ENCODE data around the gene LYPD6B.

Gene LYPD6B, protein sequence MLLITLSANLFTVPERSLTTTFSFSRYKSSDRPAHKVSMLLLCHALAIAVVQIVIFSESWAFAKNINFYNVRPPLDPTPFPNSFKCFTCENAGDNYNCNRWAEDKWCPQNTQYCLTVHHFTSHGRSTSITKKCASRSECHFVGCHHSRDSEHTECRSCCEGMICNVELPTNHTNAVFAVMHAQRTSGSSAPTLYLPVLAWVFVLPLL

DNA sequence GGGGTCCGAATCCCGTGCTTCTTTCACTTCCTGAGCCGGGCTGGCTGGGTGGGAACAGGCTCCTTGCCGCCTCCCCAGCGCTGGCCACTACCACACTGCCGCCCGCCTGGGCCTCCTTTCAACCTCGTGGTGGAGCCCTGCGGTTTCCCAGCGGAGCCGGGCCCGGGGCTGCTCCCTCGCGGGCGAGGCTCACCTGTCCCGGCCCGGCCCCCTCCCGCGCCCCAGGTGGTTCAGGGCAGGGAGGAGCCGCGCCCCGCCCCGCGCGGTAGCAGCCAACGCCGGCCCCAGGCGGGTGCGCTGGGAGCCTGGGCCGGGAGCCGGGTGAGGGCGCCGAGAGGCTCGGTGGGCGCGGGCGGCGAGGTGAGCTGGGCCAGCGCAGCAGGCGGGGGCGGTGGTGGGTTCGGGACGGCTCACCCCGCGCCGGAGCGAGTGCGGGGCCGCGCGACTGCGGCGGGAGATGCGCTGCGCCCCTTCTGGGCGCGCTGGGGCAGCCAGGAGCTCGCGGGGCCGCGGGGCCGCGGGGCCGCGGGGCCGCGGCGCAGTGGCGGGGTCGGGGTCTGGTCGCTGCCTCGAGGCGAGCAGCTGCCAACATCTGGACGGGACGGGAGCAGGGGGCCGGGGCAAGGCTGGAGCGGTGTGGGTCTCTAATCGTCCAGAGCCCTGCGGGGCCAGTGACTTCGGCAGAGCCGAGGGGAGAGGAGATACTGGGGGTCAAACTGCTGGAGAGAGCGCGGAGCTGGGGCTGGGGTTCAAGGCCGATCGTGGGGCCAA lies at the start of gene LYPD6B:
Gene LYPD6B (plus strand): TSS at position 258 of the 771 bp plus-strand sequence. CDS start 92,250 bp downstream, outside the sequence.
- in situ Hi-C loops (cut with HindIII; ENCODE audit: low sequenced_read_pairs), result no loop called here

DNA sequence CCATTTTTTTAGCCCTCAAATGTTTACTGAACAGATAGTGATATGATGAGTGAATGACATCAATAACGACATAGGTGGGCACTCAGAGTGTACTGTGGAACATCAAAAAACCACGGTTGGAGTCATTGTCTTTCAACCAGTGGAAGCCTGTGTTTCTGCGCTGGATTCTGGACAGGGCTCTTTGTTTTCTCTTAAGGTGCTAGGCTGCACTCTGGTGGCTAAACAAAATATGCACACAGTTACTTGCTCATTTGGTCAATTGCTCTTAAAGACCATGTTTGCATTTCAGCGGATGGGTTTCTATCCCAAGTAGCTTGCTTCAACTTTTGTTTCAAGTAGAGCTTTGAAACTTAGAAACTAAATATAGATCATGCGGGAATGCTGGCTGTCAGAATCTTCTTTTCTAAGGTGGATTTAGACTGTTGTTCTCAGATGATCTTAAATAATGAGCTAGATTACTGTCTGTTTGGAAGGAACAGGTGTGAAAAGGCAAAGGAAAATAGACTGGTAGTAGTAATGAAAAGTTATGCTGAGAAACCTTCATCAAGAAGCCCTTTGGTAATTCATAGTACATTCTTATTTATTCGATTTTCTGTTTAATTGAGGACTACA lies 48.5 kb upstream of the LYPD6B start:
- in situ Hi-C loops (cut with HindIII; ENCODE audit: low sequenced_read_pairs), result no loop called here

DNA sequence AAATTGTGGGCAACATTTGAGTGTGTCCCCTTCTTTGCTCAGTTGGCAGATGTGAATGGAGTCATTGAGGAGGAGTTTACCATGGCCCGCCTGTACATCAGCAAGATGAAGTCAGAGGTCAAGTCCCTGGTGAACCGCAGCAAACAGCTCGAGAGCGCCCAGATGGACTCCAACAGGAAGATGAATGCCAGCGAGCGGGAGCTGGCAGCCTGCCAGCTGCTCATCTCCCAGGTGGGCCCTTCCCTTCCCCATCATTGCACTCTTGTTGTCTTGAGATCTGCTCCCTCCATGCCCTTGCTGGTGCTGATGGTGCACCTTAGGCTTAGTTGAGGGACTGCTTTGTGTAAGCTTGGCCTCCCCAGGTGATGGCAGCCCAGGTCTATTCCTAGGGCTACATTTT lies 47.5 kb upstream of the LYPD6B start:
- in situ Hi-C loops (cut with HindIII; ENCODE audit: low sequenced_read_pairs), result no loop called here

DNA sequence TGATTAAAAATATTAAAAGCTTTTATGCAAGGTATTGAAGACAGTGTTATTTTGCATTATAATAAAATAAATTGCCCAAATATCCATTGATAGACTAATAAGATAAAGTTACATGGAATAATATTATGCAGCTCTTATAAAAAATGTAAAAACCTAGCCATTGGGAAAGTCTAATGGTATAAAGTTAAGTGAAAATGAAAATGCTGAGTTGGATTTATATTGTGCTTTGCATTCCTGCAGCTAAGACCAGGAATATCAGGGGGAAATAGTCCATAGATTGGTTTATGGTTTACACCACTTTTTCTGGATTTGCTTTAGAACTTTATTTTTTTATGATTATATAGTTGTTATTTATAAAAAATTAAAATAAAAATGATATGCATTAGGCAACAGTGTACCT lies 46.1 kb upstream of the LYPD6B start:
- in situ Hi-C loops (cut with HindIII; ENCODE audit: low sequenced_read_pairs), result no loop called here

DNA sequence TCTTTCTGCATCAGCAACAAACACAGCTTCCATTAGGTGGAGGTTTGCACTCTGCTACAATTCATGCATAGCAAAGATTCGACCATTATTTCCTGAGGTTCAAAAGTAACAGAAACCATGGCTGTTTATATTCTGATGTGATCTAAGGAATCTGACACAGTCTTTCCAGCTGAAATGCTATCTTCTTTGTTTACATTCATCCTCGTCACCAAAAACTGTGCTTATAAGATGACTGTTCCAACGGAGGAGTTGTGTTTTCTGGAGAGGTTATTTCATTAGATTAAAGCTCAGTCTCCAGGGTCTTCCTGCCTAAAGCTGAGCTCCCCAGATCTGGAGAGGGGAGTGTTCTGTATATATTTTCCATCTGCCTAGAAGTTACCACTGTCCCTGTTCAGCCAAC lies 45.1 kb upstream of the LYPD6B start:
- in situ Hi-C loops (cut with HindIII; ENCODE audit: low sequenced_read_pairs), result no loop called here

DNA sequence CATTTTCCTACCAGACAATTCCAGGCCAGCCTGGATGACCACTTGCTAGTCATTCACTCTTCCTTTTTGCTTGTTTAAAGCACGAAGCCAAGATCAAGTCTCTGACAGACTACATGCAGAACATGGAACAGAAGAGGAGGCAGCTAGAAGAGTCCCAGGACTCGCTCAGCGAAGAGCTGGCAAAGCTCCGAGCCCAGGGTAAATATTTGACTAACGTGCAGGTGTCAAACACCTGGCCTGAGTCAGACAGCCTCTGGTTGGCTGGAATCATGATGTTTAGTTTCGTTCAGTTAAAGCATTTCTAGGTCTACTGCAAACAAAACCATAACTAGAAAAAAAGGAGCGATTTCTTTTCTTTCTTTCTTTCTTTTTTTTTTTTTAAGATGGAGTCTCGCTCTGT lies 44.2 kb upstream of the LYPD6B start:
- in situ Hi-C loops (cut with HindIII; ENCODE audit: low sequenced_read_pairs), result no loop called here

DNA sequence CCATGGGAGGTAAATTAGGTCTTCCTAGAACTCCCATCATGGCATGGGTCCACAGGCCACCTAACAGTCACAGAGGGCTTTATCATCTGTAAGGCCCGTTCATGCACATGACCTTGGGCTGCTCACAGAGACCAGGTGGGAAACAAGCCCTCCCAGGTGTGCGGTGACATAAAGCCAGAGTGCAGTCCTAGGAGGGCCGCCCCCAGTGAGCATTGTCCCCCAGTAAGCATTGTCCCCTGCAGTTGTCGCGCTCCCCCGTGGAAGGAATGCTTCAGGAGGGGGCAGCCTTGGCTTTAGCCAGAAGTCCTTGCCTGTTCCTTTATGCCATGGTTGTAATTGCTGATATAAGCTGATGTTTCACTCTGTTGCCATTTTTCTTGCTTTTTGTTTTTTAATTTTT lies 41.7 kb upstream of the LYPD6B start:
- in situ Hi-C loops (cut with HindIII; ENCODE audit: low sequenced_read_pairs), result no loop called here

DNA sequence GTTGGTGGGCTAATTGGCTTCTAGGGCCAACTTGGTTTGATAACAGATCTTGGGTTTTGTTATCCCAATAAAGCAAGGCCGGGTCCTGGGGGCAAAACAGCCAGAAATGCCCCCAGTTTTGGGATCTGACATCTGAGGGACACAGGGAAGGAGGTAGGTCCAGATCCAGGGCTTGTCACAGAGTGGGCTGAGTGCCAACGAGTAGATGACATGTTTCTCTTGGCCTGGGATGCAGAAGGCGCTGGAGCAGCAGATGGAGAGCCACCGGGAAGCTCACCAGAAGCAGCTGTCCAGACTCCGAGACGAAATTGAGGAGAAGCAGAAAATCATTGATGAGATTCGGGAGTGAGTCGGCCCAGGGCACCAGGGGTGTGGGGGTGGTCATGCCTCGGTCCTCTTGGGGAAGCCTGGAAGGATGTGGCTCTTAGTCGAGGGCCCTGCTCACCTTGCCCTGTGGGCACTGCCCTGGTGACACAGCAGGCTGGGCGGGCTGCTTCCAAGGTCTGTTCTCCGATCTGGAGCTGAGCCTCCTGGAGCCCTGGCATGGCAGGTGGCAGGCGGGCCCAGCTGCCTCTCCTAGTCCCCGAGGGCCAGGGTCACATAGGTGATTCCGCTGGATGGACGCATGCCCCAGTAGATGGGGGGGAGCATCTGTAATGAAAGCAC lies 40.2 kb upstream of the LYPD6B start:
- in situ Hi-C loops (cut with HindIII; ENCODE audit: low sequenced_read_pairs), result no loop called here

DNA sequence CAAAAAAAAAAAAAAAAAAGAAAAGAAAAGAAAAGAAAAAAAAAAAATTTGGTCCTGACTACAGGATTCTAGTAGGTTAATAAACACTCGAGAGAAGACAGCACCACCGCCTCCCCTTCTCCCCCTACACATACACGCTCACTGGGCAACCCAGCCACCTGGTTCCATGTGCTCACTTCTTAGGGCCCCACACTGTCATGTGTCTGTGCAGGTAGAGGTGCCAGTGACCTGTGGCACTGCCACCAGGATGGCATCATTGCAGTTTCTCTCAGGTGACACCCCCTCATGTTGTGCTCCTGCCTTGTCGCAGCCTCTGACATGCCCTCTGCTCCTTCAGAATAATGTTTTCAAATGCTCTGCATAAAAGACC lies 39.7 kb upstream of the LYPD6B start:
- in situ Hi-C loops (cut with HindIII; ENCODE audit: low sequenced_read_pairs), result no loop called here

DNA sequence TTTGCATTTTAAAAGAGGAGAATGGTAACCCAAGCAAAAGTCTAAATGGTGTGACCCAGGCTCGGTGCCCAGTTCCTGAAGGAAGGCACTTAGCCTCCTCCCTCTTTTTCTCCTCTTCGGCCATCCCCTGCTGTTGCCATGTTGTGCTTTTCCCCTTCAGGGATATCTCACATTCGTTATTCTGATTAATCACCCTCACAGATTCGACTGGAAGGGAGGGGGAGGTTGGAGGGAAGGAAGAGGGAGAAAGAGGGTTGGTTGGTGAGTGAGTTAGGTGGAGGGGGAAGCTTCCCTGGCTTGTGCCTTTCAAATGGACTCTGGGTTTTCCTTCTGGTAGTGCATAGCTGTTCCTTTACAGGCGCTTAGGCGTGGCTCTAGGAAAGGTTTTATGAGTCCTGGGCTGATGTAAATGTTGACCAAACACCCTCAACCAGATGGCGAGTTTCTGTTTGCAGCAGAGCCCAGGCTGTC lies 39.0 kb upstream of the LYPD6B start:
- in situ Hi-C loops (cut with HindIII; ENCODE audit: low sequenced_read_pairs), result no loop called here

DNA sequence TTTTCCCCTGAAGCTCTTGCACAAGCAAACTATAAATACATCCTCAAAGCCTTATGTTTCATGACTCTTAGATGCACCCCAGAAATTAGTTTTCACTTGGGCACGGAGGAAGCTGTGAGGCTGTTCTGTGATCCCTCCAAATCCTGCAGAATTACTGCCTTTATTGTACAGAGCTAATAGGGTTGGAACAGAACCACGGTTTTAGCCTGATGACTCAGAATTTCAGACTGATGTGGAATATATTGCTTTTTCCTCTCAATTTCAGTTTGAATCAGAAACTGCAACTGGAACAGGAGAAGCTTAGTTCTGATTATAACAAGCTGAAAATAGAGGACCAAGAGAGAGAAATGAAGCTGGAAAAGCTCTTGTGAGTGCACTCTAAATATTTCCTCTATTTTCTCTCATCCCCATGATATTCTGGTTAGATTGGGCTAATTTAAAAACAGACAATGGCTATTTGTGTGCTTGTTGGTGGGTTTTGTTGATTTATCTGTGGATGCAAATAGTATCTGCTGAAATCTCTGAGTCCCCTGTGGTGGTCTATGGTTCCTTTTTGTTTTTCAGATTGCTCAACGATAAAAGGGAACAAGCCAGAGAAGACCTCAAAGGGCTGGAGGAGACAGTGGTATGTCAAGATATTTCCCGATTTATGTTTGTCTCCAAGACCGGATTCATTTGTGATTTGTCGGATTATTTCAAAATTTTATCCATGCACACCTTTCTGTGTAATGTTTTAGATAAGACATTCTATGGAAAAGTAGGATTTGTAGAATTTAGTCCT lies 38.2 kb upstream of the LYPD6B start:
- in situ Hi-C loops (cut with HindIII; ENCODE audit: low sequenced_read_pairs), result loop anchor here (25.0 kb wide), 1 partner anchor 562 kb away; no protein-coding TSS in a partner anchor

DNA sequence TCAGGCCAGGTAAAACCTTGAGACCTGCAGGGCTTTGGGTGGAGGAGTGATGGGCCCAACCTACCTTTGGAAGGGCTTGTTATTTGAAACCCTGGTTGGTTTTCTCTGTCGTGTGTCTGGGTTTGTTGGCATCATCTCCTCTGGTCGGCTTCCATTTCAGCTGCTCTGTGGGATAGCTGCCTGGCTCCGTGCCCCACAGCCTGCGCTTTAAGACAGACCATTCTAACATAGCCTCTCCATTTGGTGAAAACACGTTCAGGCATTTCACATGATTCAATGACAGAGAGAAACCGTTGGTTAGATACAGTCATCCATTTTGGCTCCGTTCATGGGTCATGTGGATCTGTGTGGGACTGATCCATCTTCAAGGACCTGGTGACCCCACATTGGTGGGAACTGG lies 37.0 kb upstream of the LYPD6B start:
- in situ Hi-C loops (cut with HindIII; ENCODE audit: low sequenced_read_pairs), result loop anchor here (25.0 kb wide), 1 partner anchor 561 kb away; no protein-coding TSS in a partner anchor

DNA sequence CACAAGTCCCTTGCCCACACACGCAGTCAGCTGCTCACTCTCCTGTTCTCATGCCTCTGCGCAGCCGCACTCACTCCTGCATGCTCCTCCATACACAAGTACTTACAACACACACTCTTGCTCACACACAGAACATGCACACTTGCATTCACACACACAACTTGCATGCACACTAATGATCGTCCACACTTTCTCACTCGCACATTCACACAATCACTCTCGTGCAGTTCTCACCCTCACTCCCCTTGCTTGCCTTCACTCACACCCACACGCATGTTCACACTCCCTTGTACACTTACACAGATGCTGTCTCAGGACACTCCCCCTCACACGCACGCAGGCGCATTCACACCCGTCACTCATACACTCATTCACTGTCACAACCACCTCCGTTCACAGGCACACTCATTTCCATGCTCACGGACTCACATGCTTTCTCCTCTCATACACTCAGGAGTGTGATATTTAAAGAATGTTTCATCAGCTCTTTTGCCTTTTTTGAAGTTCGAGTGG lies 36.1 kb upstream of the LYPD6B start:
- in situ Hi-C loops (cut with HindIII; ENCODE audit: low sequenced_read_pairs), result loop anchor here (25.0 kb wide), 1 partner anchor 560 kb away; no protein-coding TSS in a partner anchor

DNA sequence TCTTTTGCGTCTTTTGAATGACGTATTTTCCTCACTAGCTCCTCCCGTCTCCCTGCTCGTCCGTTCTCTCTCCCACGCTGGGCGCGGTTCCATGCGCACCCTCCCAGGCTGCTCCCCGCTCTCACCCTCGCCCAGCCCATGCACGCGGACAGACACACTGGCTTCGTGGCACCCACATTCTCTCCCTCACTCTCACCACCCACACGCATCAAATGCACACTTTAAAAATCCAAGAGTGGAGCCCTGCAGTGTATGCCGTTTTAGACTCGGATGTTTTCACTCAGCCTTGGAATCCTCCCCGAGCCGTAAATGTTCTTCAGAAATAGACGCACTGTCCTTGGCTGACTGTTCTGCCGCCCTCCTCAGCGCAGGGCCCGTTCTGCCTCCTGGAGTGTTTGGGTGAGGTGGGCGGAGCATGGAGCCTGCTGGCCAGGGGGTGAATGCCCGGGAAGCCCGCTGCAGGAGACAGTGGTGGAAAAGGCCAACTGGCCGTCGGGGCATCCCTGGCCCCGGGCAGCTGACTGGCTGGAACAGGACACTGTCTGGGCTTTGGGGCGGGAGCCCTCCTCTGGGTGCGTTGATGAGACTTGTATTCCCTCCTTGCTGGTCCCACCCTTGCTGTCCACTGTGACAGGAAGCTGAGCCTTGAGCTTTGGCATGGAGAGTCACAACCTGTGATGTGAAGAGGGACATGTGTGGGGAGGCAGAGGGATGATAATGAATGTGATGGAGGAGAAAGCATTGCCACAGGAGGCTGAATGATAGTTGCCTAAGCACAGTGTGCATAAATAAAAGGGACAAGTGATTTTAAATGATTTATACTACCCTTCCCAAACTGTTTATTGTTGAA lies 35.4 kb upstream of the LYPD6B start:
- in situ Hi-C loops (cut with HindIII; ENCODE audit: low sequenced_read_pairs), result loop anchor here (25.0 kb wide), 1 partner anchor 559 kb away; no protein-coding TSS in a partner anchor

DNA sequence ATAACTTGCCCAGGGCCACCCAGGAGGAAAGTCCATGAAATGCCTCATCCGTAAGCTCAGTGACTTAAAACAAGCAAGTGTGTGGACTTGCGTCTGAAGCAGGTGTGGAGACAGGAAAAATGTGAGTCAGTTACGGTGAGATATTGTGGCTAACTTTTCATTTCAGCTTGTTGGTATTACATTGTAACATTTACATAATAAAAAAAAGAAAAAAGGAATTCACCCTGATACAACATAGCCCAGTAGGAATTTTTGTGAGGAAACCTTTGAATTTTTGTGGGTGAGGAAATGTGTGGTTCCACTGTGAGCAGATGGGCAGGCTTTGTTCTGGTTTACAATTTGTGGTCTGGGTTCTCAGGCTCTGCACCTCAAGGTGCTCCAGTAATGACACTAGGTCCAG lies 33.7 kb upstream of the LYPD6B start:
- in situ Hi-C loops (cut with HindIII; ENCODE audit: low sequenced_read_pairs), result loop anchor here (25.0 kb wide), 1 partner anchor 557 kb away; no protein-coding TSS in a partner anchor

DNA sequence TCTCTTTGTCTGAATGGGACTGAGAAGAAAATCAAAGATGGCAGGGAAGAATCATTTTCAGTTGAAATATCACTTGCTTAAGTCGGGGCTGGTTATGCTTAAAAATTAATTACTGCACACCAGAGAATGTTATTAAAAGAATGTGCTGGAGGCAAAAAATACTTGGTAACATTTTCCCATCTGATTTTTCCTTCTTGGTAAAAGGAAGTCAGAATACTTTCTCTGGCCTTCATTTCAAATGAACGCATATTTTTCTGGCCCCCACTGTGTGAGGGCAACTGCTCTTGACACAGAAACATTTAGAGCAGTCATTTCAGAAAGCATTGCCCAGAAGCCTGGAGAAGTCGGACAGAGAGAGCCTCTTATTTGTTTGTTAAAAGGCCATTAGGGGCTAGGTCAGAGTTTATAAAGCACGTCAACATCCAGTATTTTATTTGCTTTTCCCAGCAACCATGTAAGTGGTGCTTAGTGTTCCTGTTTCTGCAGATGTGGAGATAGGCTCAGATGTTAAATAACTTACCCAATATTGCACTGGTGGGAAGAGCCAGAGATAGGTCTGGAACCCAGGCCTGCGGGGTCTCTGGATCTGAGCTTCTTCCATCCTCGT lies 32.9 kb upstream of the LYPD6B start:
- in situ Hi-C loops (cut with HindIII; ENCODE audit: low sequenced_read_pairs), result loop anchor here (25.0 kb wide), 1 partner anchor 557 kb away; no protein-coding TSS in a partner anchor

DNA sequence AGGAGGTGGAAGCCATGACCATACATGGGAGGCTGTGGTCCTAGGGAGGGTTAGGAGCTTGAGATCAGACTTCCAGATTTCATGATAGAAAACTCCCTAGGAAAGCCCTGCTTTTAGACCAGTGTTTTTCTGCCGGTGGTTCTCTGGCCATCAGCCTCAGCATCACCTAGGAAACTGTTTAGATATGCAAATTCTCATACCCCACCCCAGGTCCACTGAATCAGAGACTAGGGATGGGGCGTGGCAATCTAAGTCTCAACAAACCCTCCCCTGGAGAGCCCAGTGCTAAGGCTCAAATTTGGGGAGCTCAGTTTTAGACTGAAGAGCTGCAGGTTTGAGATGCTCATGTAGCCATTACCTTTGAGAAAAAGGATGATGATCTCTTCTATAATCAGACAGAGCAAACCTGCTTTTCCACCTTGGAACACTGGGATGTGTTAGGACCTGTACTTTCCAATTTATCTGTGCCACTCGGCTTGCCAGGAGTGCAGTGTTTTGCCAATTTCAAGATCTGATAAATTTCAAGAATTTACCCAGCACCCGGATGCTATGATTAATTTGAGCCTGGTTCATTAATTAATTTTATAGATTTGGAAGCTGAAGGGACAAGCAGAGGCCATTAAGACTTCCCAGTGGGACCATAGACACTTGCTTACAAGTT lies 31.5 kb upstream of the LYPD6B start:
- in situ Hi-C loops (cut with HindIII; ENCODE audit: low sequenced_read_pairs), result loop anchor here (25.0 kb wide), 1 partner anchor 555 kb away; no protein-coding TSS in a partner anchor

DNA sequence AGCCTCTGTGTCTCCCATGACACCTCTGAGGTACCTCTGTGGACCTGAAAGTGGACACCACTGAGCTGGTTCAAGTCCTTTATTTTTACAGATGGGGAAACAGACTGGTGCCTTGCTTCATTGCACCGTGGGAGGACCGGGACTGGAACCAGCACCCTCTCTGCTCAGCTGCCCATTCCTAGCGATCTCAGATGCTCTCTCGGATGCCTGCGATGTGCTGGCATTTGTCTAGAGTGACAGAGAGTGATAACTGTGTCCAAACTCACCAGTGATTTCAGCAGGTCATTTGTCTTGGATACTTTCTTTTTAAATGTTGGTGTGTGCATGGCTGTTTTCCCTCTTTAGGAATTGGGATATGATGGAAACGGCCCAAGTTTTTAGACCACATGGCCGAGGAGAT lies 30.1 kb upstream of the LYPD6B start:
- in situ Hi-C loops (cut with HindIII; ENCODE audit: low sequenced_read_pairs), result loop anchor here (25.0 kb wide), 1 partner anchor 554 kb away; no protein-coding TSS in a partner anchor
